ENCODE results near the gene NR2F1. TPM values are rescaled to one million over a fixed set of nuclear protein-coding genes. Genes with fewer than 3 reads are reported as not detected.

The NR2F1 gene
- total and polyA plus RNA-seq, 10 donors = 2.0 to 28.8 (median 11.7) TPM

- peaks cover 0 to 6% (median 0%) of the 10 kb centered on the region in 6 donors for H3K36me3 ChIP-seq
- TF ChIP-seq POLR2A (IDR thresholded peaks at IDR 0.05) (no peak), POLR2AphosphoS5 (IDR thresholded peaks at IDR 0.05) (no peak), CTCF (IDR thresholded peaks at IDR 0.05 in 8 of 11, conservative IDR thresholded peaks at IDR 0.05 in 3 of 11) (no peak)
- peaks cover 5 to 100% (median 57%) of the 10 kb centered on the region in 7 donors for H3K27me3 ChIP-seq (replicated peaks in 1 of 7)
Observed at GRCh38 chr5:93586736-93587596, 3.9 kb downstream of the NR2F1 start.

GRCh38 chr5:93587597-93588351, 4.8 kb downstream of the NR2F1 start:
- Histone ChIP-seq H3K27ac (no peak overlapping the region), H3K9me3 (peaks cover 0 to 9% (median 0%) of the 10 kb centered on the region in 8 donors), H3K27me3 (replicated peaks in 1 of 7) (peaks cover 5 to 100% (median 50%) of the 10 kb centered on the region in 7 donors), H3K4me1 (peaks cover 0 to 37% (median 21%) of the 10 kb centered on the region in 6 donors), H3K36me3 (peaks cover 0 to 6% (median 0%) of the 10 kb centered on the region in 6 donors), H3K4me3 (peak overlapping the region in 1 of 8 donors; percentile 34)
- TF ChIP-seq CTCF (IDR thresholded peaks at IDR 0.05 in 8 of 11, conservative IDR thresholded peaks at IDR 0.05 in 3 of 11) (no peak), POLR2AphosphoS5 (IDR thresholded peaks at IDR 0.05) (no peak), POLR2A (IDR thresholded peaks at IDR 0.05) (no peak)
- DNase-seq = no peak
- intact Hi-C loops (cut with DNase I; ENCODE audit: low total_unique reads) = no loop called here
- 31 to 50% (median 33%) methylated on average over 49 to 59 of the region's 59 CpGs for WGBS, 5 donors

More at GRCh38 chr5:93586736-93587596, 3.9 kb downstream of the NR2F1 start:
- intact Hi-C loops (cut with DNase I; ENCODE audit: low total_unique reads) = no loop called here
- DNase-seq = no peak
- Histone ChIP-seq H3K9me3 (peaks cover 0 to 9% (median 0%) of the 10 kb centered on the region in 8 donors), H3K27ac (no peak overlapping the region), H3K4me1 (peaks cover 0 to 46% (median 24%) of the 10 kb centered on the region in 6 donors), H3K4me3 (peak overlapping the region in 1 of 8 donors; percentile 60)
- 35 to 47% (median 42%) methylated on average over 11 of the region's 11 CpGs for WGBS, 5 donors

DNA sequence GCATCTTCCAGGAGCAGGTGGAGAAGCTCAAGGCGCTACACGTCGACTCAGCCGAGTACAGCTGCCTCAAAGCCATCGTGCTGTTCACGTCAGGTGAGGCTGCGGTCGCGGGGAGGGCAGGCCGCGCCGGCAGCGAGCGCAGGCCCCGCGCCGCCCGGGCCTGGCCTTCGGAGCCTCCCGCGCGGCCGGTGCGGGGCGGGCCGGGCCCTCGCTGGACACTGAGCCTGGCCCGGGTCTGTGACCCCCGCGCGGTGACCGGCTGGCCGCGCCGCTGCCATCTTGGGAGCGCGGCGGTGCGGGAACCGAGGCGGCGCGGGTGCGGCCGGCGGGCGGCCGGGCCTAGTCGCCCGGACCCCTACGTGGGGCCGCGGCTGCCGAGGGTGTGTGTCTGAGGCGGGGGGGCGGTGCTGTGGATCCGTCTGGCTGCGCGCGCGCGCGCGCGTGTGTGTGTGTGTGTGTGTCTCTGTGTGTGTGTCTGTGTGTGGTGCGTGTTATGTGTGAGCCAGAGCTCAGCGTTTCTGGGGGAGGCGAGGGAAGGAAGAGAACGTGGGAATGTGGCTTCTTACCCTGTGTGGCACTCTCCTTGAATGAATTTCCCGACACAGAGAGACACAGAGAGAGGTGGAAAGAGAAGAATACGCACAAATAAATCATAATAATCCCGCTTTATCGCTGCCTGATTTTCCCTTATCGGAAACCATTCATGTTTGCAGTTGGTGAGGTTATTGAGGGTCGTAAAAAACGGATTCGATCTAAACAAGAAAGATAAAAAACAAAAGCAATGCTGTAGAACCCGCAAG, 5.5 kb downstream of the NR2F1 start:
- Histone ChIP-seq H3K4me1 (peaks cover 0 to 30% (median 13%) of the 10 kb centered on the region in 6 donors), H3K9me3 (peaks cover 0 to 9% (median 0%) of the 10 kb centered on the region in 8 donors), H3K36me3 (peaks cover 0 to 12% (median 0%) of the 10 kb centered on the region in 6 donors), H3K4me3 (peak overlapping the region in 1 of 8 donors; percentile 34), H3K27me3 (replicated peaks in 1 of 7) (peaks cover 5 to 100% (median 44%) of the 10 kb centered on the region in 7 donors), H3K27ac (no peak overlapping the region)
- no peak for DNase-seq
- TF ChIP-seq CTCF (IDR thresholded peaks at IDR 0.05 in 8 of 11, conservative IDR thresholded peaks at IDR 0.05 in 3 of 11) = no peak
- no peak for TF ChIP-seq POLR2A (IDR thresholded peaks at IDR 0.05)
- no peak for TF ChIP-seq POLR2AphosphoS5 (IDR thresholded peaks at IDR 0.05)
- WGBS, 5 donors = 29 to 56% (median 36%) methylated on average over 38 to 78 of the region's 78 CpGs
- intact Hi-C loops (cut with DNase I; ENCODE audit: low total_unique reads) = no loop called here
